Lower leg skin (tissue), 3 donors: ENCODE measurements around the gene SMAD1.

ENCODE experiments used
- POLR2A ChIP-seq, 2 donors: fragments of 450-650 bp; IDR thresholded peaks; one replicate each; pipeline ENCODE4 v1.6.1; 2016 to 2017; ENCODE audit warnings: antibody characterized with exemption in 2 of 2, mild to moderate bottlenecking in 1 of 2, moderate library complexity in 1 of 2
- TF ChIP-seq, protein P1 (sequence below), 3 donors: fragments of 450-650 bp; IDR thresholded peaks; one replicate each; pipeline ENCODE4 v1.5.1; 2016; ENCODE audit warnings: antibody characterized with exemption in 3 of 3, mild to moderate bottlenecking in 3 of 3, moderate library complexity in 2 of 3

GRCh38 chr4:145531223-145531622 is 49.6 kb downstream of the SMAD1 start:
- TF ChIP-seq, protein P1, sequence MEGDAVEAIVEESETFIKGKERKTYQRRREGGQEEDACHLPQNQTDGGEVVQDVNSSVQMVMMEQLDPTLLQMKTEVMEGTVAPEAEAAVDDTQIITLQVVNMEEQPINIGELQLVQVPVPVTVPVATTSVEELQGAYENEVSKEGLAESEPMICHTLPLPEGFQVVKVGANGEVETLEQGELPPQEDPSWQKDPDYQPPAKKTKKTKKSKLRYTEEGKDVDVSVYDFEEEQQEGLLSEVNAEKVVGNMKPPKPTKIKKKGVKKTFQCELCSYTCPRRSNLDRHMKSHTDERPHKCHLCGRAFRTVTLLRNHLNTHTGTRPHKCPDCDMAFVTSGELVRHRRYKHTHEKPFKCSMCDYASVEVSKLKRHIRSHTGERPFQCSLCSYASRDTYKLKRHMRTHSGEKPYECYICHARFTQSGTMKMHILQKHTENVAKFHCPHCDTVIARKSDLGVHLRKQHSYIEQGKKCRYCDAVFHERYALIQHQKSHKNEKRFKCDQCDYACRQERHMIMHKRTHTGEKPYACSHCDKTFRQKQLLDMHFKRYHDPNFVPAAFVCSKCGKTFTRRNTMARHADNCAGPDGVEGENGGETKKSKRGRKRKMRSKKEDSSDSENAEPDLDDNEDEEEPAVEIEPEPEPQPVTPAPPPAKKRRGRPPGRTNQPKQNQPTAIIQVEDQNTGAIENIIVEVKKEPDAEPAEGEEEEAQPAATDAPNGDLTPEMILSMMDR (IDR thresholded peaks at IDR 0.05): no peak
- TF ChIP-seq POLR2A (IDR thresholded peaks at IDR 0.05): no peak
